Measurements from ENCODE around the gene HECTD1.
"Not testable (repeated sequence)": the region's sequence is repeated elsewhere in the genome, so short reads cannot be mapped to it uniquely, and the experiment has no call there.

The HECTD1 gene

GRCh38 chr14:31069343-31069742 is 138.2 kb downstream of the HECTD1 start:
- TF ChIP-seq MYC (IDR thresholded peaks at IDR 0.05; ENCODE audit: low read depth, low read length) (no peak), MAX (IDR thresholded peaks at IDR 0.05; ENCODE audit: low read depth, low read length) (no peak), CTCF (IDR thresholded peaks at IDR 0.05; ENCODE audit: low read depth, low read length) (no peak), POLR2A (IDR thresholded peaks at IDR 0.05; ENCODE audit: extremely low read depth, insufficient read length) (no peak)
- no peak overlapping the region for H3K4me3 ChIP-seq (ENCODE audit: low read depth, low read length)
- no peak for DNase-seq (ENCODE audit: low read depth)

GRCh38 chr14:31068235-31068634 is 139.4 kb downstream of the HECTD1 start:
- TF ChIP-seq POLR2A (IDR thresholded peaks at IDR 0.05; ENCODE audit: extremely low read depth, insufficient read length) (no peak), MAX (IDR thresholded peaks at IDR 0.05; ENCODE audit: low read depth, low read length) (no peak), MYC (IDR thresholded peaks at IDR 0.05; ENCODE audit: low read depth, low read length) (no peak), CTCF (IDR thresholded peaks at IDR 0.05; ENCODE audit: low read depth, low read length) (no peak)
- no peak overlapping the region for H3K4me3 ChIP-seq (ENCODE audit: low read depth, low read length)
- DNase-seq (ENCODE audit: low read depth): no peak

GRCh38 chr14:31062908-31063307 is 144.7 kb downstream of the HECTD1 start:
- not testable (repeated sequence) for DNase-seq (ENCODE audit: low read depth); H3K4me3 ChIP-seq (ENCODE audit: low read depth, low read length)

- no peak for DNase-seq (ENCODE audit: low read depth)
- TF ChIP-seq CTCF (IDR thresholded peaks at IDR 0.05; ENCODE audit: low read depth, low read length) (no peak), POLR2A (IDR thresholded peaks at IDR 0.05; ENCODE audit: extremely low read depth, insufficient read length) (no peak), MAX (IDR thresholded peaks at IDR 0.05; ENCODE audit: low read depth, low read length) (no peak), MYC (IDR thresholded peaks at IDR 0.05; ENCODE audit: low read depth, low read length) (no peak)
Observed at GRCh38 chr14:31060253-31060875, 147.2 kb downstream of the HECTD1 start.

GRCh38 chr14:31059152-31059924 is 148.3 kb downstream of the HECTD1 start:
- DNase-seq (ENCODE audit: low read depth): peak; percentile 93
- TF ChIP-seq POLR2A (IDR thresholded peaks at IDR 0.05; ENCODE audit: extremely low read depth, insufficient read length): no peak
- TF ChIP-seq CTCF (IDR thresholded peaks at IDR 0.05; ENCODE audit: low read depth, low read length): no peak
- no peak for TF ChIP-seq MAX (IDR thresholded peaks at IDR 0.05; ENCODE audit: low read depth, low read length)
- no peak for TF ChIP-seq MYC (IDR thresholded peaks at IDR 0.05; ENCODE audit: low read depth, low read length)
- no peak overlapping the region for H3K4me3 ChIP-seq (ENCODE audit: low read depth, low read length)

More at GRCh38 chr14:31060253-31060875, 147.2 kb downstream of the HECTD1 start:
- H3K4me3 ChIP-seq (ENCODE audit: low read depth, low read length): no peak overlapping the region

- TF ChIP-seq MAX (IDR thresholded peaks at IDR 0.05; ENCODE audit: low read depth, low read length) (no peak), CTCF (IDR thresholded peaks at IDR 0.05; ENCODE audit: low read depth, low read length) (no peak), POLR2A (IDR thresholded peaks at IDR 0.05; ENCODE audit: extremely low read depth, insufficient read length) (no peak), MYC (IDR thresholded peaks at IDR 0.05; ENCODE audit: low read depth, low read length) (no peak)
- DNase-seq (ENCODE audit: low read depth): no peak
- no peak overlapping the region for H3K4me3 ChIP-seq (ENCODE audit: low read depth, low read length)
Observed at GRCh38 chr14:31057701-31058364, 149.8 kb downstream of the HECTD1 start.

All from NB4 (cell line).